ENCODE results near the gene C16orf89. TPM values are rescaled to one million over a fixed set of nuclear protein-coding genes. Genes with fewer than 3 reads are reported as not detected.

C16orf89 gene
- total and polyA plus RNA-seq, 2 experiments from 2014 or later: 2.8 to 4.4 TPM

- Mint-ChIP-seq H3K4me1 (peaks cover 8% of the 10 kb centered on the region; the same call in 1 of the 3 replicates), H3K27me3 (ENCODE audit: insufficient read depth, low read depth, poor library complexity) (no peaks in the 10 kb centered on the region), H3K9me3 (no peaks in the 10 kb centered on the region), H3K27ac (no peak overlapping the region), H3K36me3 (ENCODE audit: low read depth) (no peaks in the 10 kb centered on the region), H3K4me3 (no peak overlapping the region)
- H3K27ac ChIP-seq (ENCODE audit: low read depth): no peak overlapping the region
- H3K79me2 ChIP-seq (replicated peaks; ENCODE audit: insufficient read depth): no peaks in the 10 kb centered on the region
- ATAC-seq (peak; percentile 22), DNase-seq (ENCODE audit: low spot score) (peak; percentile 48)
- no peaks in the 10 kb centered on the region for H3F3A ChIP-seq (replicated peaks; ENCODE audit: low read depth)
- no peak overlapping the region for H3K4me2 ChIP-seq
- H3K4me1 ChIP-seq (ENCODE audit: insufficient read depth): no peaks in the 10 kb centered on the region
- no peaks in the 10 kb centered on the region for H3K27me3 ChIP-seq (ENCODE audit: insufficient read depth)
- no peaks in the 10 kb centered on the region for H3K9me2 ChIP-seq (ENCODE audit: insufficient read depth)
- TF ChIP-seq ZNF331 (CRISPR knock-in tag; IDR thresholded peaks at IDR 0.05; ENCODE audit: low read depth) (no peak), CTCF (conservative IDR thresholded peaks at IDR 0.05; ENCODE audit: low read depth in 2 of 2) (peak in 1 of 2 experiments; percentile 30; a peak in 3 of 4 replicates)
- H3K4me3 ChIP-seq: no peak overlapping the region
- no peaks in the 10 kb centered on the region for H3K36me3 ChIP-seq (ENCODE audit: insufficient read depth)
- H4K20me1 ChIP-seq (replicated peaks; ENCODE audit: insufficient read depth): no peaks in the 10 kb centered on the region
- H2AFZ ChIP-seq: no peak overlapping the region
Observed at GRCh38 chr16:5024632-5025031, 41.1 kb downstream of the C16orf89 start.

GRCh38 chr16:5022521-5022920 is 43.2 kb downstream of the C16orf89 start:
- H3K36me3 ChIP-seq (ENCODE audit: insufficient read depth): no peaks in the 10 kb centered on the region
- no peak overlapping the region for H2AFZ ChIP-seq
- no peaks in the 10 kb centered on the region for H4K20me1 ChIP-seq (replicated peaks; ENCODE audit: insufficient read depth)
- Mint-ChIP-seq H3K36me3 (ENCODE audit: low read depth) (no peaks in the 10 kb centered on the region), H3K27ac (no peak overlapping the region), H3K4me3 (no peak overlapping the region), H3K27me3 (ENCODE audit: insufficient read depth, low read depth, poor library complexity) (no peaks in the 10 kb centered on the region), H3K4me1 (peaks cover 8% of the 10 kb centered on the region; the same call in 1 of the 3 replicates), H3K9me3 (no peaks in the 10 kb centered on the region)
- no peak for ATAC-seq
- H3K4me3 ChIP-seq: no peak overlapping the region
- no peak overlapping the region for H3K4me2 ChIP-seq
- no peaks in the 10 kb centered on the region for H3F3A ChIP-seq (replicated peaks; ENCODE audit: low read depth)
- H3K79me2 ChIP-seq (replicated peaks; ENCODE audit: insufficient read depth): no peaks in the 10 kb centered on the region
- H3K27ac ChIP-seq (ENCODE audit: low read depth): no peak overlapping the region
- no peaks in the 10 kb centered on the region for H3K4me1 ChIP-seq (ENCODE audit: insufficient read depth)
- DNase-seq (ENCODE audit: low spot score): no peak
- no peaks in the 10 kb centered on the region for H3K9me2 ChIP-seq (ENCODE audit: insufficient read depth)
- no peaks in the 10 kb centered on the region for H3K27me3 ChIP-seq (ENCODE audit: insufficient read depth)
- TF ChIP-seq CTCF (conservative IDR thresholded peaks at IDR 0.05; ENCODE audit: low read depth in 2 of 2) (no peak), CREB1 (CRISPR knock-in tag; IDR thresholded peaks at IDR 0.05; ENCODE audit: low read depth) (no peak), EZH2phosphoT487 (IDR thresholded peaks at IDR 0.05; ENCODE audit: unreplicated experiment) (no peak), EZH2 (IDR thresholded peaks at IDR 0.05; ENCODE audit: low read depth, unreplicated experiment) (no peak), ZNF114 (CRISPR knock-in tag; IDR thresholded peaks at IDR 0.05) (no peak), JUNB (IDR thresholded peaks at IDR 0.05; ENCODE audit: unreplicated experiment) (no peak), NANOG (IDR thresholded peaks at IDR 0.05; ENCODE audit: borderline replicate concordance) (no peak), POLR2AphosphoS5 (IDR thresholded peaks at IDR 0.05; ENCODE audit: low read depth) (no peak)
- TF ChIP-seq, protein P1, sequence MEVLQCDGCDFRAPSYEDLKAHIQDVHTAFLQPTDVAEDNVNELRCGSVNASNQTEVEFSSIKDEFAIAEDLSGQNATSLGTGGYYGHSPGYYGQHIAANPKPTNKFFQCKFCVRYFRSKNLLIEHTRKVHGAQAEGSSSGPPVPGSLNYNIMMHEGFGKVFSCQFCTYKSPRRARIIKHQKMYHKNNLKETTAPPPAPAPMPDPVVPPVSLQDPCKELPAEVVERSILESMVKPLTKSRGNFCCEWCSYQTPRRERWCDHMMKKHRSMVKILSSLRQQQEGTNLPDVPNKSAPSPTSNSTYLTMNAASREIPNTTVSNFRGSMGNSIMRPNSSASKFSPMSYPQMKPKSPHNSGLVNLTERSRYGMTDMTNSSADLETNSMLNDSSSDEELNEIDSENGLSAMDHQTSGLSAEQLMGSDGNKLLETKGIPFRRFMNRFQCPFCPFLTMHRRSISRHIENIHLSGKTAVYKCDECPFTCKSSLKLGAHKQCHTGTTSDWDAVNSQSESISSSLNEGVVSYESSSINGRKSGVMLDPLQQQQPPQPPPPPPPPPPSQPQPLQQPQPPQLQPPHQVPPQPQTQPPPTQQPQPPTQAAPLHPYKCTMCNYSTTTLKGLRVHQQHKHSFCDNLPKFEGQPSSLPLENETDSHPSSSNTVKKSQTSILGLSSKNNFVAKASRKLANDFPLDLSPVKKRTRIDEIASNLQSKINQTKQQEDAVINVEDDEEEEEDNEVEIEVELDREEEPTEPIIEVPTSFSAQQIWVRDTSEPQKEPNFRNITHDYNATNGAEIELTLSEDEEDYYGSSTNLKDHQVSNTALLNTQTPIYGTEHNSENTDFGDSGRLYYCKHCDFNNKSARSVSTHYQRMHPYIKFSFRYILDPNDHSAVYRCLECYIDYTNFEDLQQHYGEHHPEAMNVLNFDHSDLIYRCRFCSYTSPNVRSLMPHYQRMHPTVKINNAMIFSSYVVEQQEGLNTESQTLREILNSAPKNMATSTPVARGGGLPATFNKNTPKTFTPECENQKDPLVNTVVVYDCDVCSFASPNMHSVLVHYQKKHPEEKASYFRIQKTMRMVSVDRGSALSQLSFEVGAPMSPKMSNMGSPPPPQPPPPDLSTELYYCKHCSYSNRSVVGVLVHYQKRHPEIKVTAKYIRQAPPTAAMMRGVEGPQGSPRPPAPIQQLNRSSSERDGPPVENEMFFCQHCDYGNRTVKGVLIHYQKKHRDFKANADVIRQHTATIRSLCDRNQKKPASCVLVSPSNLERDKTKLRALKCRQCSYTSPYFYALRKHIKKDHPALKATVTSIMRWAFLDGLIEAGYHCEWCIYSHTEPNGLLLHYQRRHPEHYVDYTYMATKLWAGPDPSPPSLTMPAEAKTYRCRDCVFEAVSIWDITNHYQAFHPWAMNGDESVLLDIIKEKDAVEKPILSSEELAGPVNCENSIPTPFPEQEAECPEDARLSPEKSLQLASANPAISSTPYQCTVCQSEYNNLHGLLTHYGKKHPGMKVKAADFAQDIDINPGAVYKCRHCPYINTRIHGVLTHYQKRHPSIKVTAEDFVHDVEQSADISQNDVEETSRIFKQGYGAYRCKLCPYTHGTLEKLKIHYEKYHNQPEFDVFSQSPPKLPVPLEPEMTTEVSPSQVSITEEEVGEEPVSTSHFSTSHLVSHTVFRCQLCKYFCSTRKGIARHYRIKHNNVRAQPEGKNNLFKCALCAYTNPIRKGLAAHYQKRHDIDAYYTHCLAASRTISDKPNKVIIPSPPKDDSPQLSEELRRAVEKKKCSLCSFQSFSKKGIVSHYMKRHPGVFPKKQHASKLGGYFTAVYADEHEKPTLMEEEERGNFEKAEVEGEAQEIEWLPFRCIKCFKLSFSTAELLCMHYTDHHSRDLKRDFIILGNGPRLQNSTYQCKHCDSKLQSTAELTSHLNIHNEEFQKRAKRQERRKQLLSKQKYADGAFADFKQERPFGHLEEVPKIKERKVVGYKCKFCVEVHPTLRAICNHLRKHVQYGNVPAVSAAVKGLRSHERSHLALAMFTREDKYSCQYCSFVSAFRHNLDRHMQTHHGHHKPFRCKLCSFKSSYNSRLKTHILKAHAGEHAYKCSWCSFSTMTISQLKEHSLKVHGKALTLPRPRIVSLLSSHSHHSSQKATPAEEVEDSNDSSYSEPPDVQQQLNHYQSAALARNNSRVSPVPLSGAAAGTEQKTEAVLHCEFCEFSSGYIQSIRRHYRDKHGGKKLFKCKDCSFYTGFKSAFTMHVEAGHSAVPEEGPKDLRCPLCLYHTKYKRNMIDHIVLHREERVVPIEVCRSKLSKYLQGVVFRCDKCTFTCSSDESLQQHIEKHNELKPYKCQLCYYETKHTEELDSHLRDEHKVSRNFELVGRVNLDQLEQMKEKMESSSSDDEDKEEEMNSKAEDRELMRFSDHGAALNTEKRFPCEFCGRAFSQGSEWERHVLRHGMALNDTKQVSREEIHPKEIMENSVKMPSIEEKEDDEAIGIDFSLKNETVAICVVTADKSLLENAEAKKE (CRISPR knock-in tag; IDR thresholded peaks at IDR 0.05): no peak
- TF ChIP-seq, protein P2, sequence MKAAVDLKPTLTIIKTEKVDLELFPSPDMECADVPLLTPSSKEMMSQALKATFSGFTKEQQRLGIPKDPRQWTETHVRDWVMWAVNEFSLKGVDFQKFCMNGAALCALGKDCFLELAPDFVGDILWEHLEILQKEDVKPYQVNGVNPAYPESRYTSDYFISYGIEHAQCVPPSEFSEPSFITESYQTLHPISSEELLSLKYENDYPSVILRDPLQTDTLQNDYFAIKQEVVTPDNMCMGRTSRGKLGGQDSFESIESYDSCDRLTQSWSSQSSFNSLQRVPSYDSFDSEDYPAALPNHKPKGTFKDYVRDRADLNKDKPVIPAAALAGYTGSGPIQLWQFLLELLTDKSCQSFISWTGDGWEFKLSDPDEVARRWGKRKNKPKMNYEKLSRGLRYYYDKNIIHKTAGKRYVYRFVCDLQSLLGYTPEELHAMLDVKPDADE (IDR thresholded peaks at IDR 0.05): no peak
